ENCODE data around the gene TMEM258.

TMEM258 gene

GRCh38 chr11:61820174-61820573, 27.8 kb upstream of the TMEM258 start:
- no peak for DNase-seq (ENCODE audit: low read depth)
- TF ChIP-seq CTCF (IDR thresholded peaks at IDR 0.05; ENCODE audit: insufficient read depth, low read depth, low read length, missing control alignments) = no peak
- H3K4me3 ChIP-seq (ENCODE audit: low read depth, low read length) = no peak overlapping the region

GRCh38 chr11:61817471-61818202, 25.2 kb upstream of the TMEM258 start:
- no peak for DNase-seq (ENCODE audit: low read depth)
- H3K4me3 ChIP-seq (ENCODE audit: low read depth, low read length) = peak overlapping the region; percentile 64
- TF ChIP-seq CTCF (IDR thresholded peaks at IDR 0.05; ENCODE audit: insufficient read depth, low read depth, low read length, missing control alignments) = no peak

GRCh38 chr11:61816736-61817455, 24.5 kb upstream of the TMEM258 start, which contains the start of gene FADS1:
Gene FADS1, minus strand, starts transcription at chr11:61817003. Its CDS starts 74 bp downstream, at chr11:61816929.
- DNase-seq (ENCODE audit: low read depth) = peak; percentile 95
- H3K4me3 ChIP-seq (ENCODE audit: low read depth, low read length) = peak within 1 kb of the TSS; percentile 64
- TF ChIP-seq CTCF (IDR thresholded peaks at IDR 0.05; ENCODE audit: insufficient read depth, low read depth, low read length, missing control alignments) = peak; percentile 64

DNA sequence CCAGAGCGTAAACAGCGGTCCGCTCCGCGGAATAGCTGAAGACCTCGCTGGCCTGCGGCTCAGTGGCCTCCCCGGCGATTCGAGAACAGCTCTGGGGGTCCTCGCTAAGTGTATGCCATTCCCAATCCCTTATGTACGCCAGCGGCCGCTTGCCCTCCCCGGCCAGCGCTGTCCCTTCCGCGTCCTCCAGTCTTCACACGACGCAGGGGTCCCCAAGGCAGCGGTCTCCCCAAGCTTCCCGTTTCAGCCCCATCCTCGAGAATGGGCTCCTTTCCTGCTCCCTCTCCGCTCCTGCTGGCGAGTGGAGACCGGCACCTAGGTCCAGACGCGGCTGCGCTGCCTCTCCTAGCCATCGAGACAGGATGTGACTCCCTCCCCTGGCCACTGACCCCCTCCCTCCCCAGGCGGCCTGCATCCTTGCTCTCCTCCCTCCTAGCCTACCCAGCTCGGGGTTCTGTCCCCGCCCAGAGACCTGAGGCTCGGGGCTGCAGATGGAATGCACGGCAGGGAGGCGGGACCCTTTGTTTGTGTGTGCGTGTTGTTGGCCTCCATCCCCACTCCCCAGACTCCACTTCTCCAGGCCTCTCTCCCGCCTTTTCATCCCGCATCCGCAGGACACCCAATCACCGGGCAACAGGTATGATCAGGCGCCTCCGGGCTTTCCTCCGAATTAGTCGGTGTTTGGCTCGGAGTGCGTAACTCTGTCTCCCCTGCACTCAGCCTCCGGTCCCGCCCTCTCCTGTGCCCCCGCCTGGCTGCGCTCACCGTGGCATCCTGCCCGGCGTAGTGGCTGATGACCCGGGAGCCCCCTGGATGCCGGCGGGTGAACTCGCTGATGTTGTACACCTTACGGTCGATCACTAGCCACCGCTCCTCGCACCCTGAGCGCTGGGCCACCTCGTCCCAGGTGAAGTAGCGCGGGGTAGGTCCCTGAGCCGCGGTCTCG, 23.7 kb upstream of the TMEM258 start:
- TF ChIP-seq CTCF (IDR thresholded peaks at IDR 0.05; ENCODE audit: insufficient read depth, low read depth, low read length, missing control alignments) = no peak
- peak; percentile 75 for DNase-seq (ENCODE audit: low read depth)
- peak overlapping the region; percentile 64 for H3K4me3 ChIP-seq (ENCODE audit: low read depth, low read length)

DNA sequence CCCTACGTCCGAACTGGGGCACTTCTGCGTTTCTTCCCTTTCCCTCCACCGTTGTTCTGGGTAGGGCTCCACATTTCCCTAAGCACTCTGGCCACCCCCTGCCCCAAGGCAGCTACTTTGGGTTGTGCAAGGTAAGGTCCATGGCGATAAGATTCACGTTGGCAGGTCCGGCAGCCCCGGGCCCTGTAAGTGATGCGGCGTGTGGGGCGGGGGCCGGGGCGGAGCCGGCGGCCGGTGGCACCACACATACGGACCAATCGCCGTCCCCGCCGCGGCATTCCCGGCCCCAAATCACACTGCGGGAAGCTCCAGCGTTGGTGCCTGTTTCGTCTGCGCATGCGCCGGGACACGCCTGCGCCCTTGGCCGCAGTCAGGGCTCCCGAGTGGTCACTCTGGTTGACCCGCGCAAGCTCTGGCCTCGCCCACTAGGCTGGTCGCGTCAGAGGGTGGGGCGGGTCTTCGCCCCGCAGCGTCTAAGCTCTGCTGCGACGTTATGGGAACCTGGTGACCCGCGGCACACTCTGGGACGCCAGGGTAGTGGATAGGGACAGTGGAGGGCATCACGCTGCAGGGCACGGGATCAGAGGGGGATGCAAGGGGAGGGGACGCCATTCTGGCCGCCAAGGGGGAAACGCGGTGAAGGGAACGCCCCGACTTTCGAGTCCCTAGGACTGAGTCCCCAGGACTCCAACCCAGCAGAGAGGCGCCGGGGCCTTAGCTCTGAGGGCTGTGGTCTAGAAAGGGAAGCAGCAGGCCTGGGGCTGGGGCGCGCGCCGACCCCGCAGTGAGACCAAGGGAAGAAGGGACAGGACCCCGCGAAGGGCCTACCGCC, 22.8 kb upstream of the TMEM258 start:
- peak overlapping the region; percentile 64 for H3K4me3 ChIP-seq (ENCODE audit: low read depth, low read length)
- peak; percentile 95 for DNase-seq (ENCODE audit: low read depth)
- no peak for TF ChIP-seq CTCF (IDR thresholded peaks at IDR 0.05; ENCODE audit: insufficient read depth, low read depth, low read length, missing control alignments)
